ENCODE results near the gene CPD. TPM values are rescaled to one million over a fixed set of nuclear protein-coding genes. Genes with fewer than 3 reads are reported as not detected.
A peak's percentile ranks its signal among the peaks of the same experiment; 100 is the strongest.

CPD gene
- total RNA-seq, 1 donor from 2014 or later = 72.4 TPM

DNA sequence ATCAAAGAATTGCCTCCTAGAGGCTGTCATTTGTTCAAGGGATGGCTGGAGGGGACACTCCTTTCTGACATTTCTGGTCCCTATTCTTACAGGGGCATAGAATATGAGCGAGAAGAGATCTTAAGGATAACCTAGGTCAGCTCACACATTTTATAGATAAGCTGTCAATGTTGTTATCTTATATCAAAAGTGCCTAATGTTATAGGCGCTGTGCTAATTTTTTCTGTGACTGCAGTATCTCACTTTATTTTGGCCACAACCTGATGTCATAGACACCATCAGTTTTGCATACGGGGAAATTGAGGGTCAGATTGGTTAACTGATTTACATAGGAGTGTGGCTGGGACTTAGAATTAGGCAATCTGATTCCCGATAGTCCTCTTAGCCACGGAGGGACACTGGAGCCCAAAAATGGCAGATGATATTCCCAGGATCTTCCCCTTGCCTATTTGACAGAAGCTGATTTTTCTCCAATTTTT lies 1.2 kb downstream of the CPD start:
- peaks cover 51% of the 10 kb centered on the region for H3K4me1 Mint-ChIP-seq (ENCODE audit: unreplicated experiment)
- H3K9me3 Mint-ChIP-seq (ENCODE audit: unreplicated experiment) = no peaks in the 10 kb centered on the region
- H3K4me3 Mint-ChIP-seq (ENCODE audit: unreplicated experiment) = peak overlapping the region; percentile 83
- TF ChIP-seq, protein P1, sequence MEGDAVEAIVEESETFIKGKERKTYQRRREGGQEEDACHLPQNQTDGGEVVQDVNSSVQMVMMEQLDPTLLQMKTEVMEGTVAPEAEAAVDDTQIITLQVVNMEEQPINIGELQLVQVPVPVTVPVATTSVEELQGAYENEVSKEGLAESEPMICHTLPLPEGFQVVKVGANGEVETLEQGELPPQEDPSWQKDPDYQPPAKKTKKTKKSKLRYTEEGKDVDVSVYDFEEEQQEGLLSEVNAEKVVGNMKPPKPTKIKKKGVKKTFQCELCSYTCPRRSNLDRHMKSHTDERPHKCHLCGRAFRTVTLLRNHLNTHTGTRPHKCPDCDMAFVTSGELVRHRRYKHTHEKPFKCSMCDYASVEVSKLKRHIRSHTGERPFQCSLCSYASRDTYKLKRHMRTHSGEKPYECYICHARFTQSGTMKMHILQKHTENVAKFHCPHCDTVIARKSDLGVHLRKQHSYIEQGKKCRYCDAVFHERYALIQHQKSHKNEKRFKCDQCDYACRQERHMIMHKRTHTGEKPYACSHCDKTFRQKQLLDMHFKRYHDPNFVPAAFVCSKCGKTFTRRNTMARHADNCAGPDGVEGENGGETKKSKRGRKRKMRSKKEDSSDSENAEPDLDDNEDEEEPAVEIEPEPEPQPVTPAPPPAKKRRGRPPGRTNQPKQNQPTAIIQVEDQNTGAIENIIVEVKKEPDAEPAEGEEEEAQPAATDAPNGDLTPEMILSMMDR (IDR thresholded peaks at IDR 0.05) = no peak
- H3K36me3 Mint-ChIP-seq (ENCODE audit: unreplicated experiment) = peaks cover 2% of the 10 kb centered on the region
- no peak for DNase-seq (ENCODE audit: extremely low spot score, unreplicated experiment)
- peaks cover under 1% of the 10 kb centered on the region for H3K27me3 Mint-ChIP-seq (ENCODE audit: unreplicated experiment)
- peak overlapping the region; percentile 59 for H3K27ac Mint-ChIP-seq (ENCODE audit: unreplicated experiment)

DNA sequence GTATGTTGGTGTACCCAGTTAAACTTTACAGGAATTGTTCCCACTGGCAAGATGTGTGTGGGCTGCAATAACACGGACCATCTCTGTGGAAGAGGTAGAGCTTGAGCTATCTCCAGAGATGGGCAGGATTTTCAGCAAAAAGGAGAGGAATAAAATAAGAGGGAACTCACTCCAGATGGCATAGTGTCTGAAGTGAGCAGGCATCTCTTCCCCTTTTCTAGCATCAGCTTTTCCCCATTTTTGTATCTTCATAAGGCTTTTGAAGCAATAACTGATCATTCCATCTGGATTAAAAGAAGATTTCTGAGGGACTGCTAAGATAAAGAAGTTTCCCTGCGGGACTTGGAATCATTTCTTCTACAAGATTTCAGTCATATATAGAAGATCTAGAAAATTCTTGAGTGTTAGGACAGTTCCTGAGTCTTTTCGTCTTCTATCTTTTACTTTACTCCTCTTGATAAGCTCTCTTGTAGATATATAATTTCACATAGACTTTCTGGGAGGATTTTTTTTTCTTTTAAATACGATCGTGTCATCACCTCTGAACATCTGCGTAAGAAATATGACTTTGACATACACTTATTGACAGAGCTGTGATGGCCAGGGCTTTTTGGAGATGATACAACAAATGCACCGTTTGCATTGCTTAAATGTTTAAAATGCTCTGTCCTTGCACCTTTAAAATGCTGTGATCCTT lies 2.1 kb downstream of the CPD start:
- Mint-ChIP-seq H3K4me3 (ENCODE audit: unreplicated experiment) (peak overlapping the region; percentile 83), H3K27me3 (ENCODE audit: unreplicated experiment) (no peaks in the 10 kb centered on the region), H3K36me3 (ENCODE audit: unreplicated experiment) (peaks cover 7% of the 10 kb centered on the region), H3K9me3 (ENCODE audit: unreplicated experiment) (no peaks in the 10 kb centered on the region), H3K27ac (ENCODE audit: unreplicated experiment) (no peak overlapping the region), H3K4me1 (ENCODE audit: unreplicated experiment) (peaks cover 51% of the 10 kb centered on the region)
- TF ChIP-seq, protein P1 (IDR thresholded peaks at IDR 0.05) = no peak
- no peak for DNase-seq (ENCODE audit: extremely low spot score, unreplicated experiment)

DNA sequence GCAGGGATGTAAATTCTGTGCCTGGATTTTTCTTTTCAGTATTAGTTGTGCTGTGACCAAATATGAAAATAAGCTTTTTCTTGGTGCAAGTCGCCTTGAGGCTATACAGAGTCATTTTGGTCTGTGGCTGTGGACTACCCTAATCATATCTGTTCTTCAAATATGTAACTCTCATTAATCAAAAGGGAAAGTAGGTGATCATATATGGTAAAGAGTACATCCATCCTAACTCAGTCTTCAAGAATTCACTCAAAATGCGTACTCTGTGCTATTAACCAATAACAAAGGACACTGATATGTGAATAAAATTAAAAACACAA lies 2.6 kb downstream of the CPD start:
- Mint-ChIP-seq H3K36me3 (ENCODE audit: unreplicated experiment) (peaks cover 10% of the 10 kb centered on the region), H3K27me3 (ENCODE audit: unreplicated experiment) (no peaks in the 10 kb centered on the region), H3K4me1 (ENCODE audit: unreplicated experiment) (peaks cover 46% of the 10 kb centered on the region), H3K27ac (ENCODE audit: unreplicated experiment) (no peak overlapping the region), H3K9me3 (ENCODE audit: unreplicated experiment) (no peaks in the 10 kb centered on the region), H3K4me3 (ENCODE audit: unreplicated experiment) (peak overlapping the region; percentile 83)
- TF ChIP-seq, protein P1 (IDR thresholded peaks at IDR 0.05) = no peak
- DNase-seq (ENCODE audit: extremely low spot score, unreplicated experiment) = no peak

DNA sequence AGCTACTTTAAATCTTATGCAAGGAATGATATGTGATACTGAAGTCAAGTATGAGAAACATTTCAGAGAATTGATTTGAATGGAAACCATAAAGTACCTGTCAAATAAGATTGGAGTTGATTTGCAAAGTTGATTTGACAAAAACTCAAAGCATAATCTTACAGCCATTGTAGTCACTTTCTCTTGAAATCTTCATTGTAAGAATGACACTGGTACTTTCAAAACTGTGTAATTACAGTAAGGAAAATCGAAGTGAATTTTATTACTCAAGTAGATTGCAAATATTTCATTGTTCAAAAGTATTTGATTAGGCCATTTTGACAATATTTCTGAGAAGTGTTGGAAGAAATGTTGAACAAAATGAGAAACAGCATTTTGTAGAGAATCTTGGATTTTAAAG lies 3.6 kb downstream of the CPD start:
- Mint-ChIP-seq H3K4me3 (ENCODE audit: unreplicated experiment) (no peak overlapping the region), H3K27me3 (ENCODE audit: unreplicated experiment) (no peaks in the 10 kb centered on the region), H3K36me3 (ENCODE audit: unreplicated experiment) (peaks cover 15% of the 10 kb centered on the region), H3K4me1 (ENCODE audit: unreplicated experiment) (peaks cover 36% of the 10 kb centered on the region), H3K9me3 (ENCODE audit: unreplicated experiment) (no peaks in the 10 kb centered on the region), H3K27ac (ENCODE audit: unreplicated experiment) (no peak overlapping the region)
- TF ChIP-seq, protein P1 (IDR thresholded peaks at IDR 0.05) = no peak
- DNase-seq (ENCODE audit: extremely low spot score, unreplicated experiment) = no peak

DNA sequence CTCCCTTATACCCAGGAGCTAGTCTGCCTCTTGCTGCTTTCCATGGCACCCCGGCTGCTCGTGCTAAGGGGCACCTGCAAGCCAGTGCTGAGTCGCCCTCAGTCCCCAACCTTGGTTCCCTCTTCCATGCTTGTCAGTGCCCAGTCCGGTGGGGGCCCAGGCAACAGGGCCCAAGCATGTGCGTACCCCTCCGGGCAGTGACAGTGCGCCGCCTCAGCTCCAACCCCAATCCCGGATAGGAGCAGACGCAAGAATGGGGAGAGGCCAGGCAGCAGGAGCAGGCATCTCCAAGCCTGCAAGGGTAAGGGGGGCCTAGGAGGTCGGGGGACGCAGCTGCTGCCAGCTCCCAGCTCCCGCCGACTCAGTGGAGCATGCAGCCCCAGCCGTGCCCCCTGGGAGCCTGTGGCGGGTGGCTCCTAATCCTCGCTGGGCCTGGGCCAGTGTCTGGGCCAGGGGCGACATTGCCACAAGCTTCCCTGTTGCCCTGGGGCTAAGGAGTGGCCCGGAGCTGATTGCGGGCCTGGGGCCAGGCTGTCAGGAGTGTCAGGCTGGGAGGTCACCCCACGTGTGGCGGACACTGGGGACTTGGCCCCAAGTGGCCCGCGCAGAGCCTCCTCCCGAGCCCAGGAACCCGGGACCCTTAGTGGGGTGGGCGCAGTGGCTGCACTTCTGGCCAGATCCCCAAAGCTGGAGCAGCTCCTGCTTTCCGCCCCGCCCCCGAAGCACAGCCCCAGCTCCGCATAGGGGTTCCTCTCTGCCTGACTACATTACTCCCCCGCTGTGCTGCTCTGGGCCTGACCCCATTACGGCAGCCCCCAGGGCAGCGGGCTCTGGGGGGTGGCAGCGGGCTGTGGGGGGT lies 9.8 kb downstream of the CPD start:
- no peaks in the 10 kb centered on the region for H3K27me3 Mint-ChIP-seq (ENCODE audit: unreplicated experiment)
- no peak overlapping the region for H3K27ac Mint-ChIP-seq (ENCODE audit: unreplicated experiment)
- no peak overlapping the region for H3K4me3 Mint-ChIP-seq (ENCODE audit: unreplicated experiment)
- no peak for DNase-seq (ENCODE audit: extremely low spot score, unreplicated experiment)
- peaks cover 1% of the 10 kb centered on the region for H3K4me1 Mint-ChIP-seq (ENCODE audit: unreplicated experiment)
- no peaks in the 10 kb centered on the region for H3K9me3 Mint-ChIP-seq (ENCODE audit: unreplicated experiment)
- H3K36me3 Mint-ChIP-seq (ENCODE audit: unreplicated experiment) = peaks cover 35% of the 10 kb centered on the region
- TF ChIP-seq, protein P1 (IDR thresholded peaks at IDR 0.05) = no peak
